DND-41 (cell line): ENCODE measurements around the gene PACSIN1.

Experiments
- CTCF ChIP-seq: IDR thresholded peaks from 2 replicates; pipeline ENCODE4 v1.5.1; 2012; ENCODE audit warnings: borderline replicate concordance, low read length, moderate library complexity, mild to moderate bottlenecking; ENCODE audit not compliant: poor library complexity, severe bottlenecking; ENCODE audit errors: extremely low read depth
- EZH2 ChIP-seq: IDR thresholded peaks from 3 replicates; pipeline ENCODE4 v1.6.1; 2012; ENCODE audit warnings: borderline replicate concordance, low read depth, mild to moderate bottlenecking, moderate library complexity, low read length, inconsistent platforms; ENCODE audit not compliant: severe bottlenecking

DNA sequence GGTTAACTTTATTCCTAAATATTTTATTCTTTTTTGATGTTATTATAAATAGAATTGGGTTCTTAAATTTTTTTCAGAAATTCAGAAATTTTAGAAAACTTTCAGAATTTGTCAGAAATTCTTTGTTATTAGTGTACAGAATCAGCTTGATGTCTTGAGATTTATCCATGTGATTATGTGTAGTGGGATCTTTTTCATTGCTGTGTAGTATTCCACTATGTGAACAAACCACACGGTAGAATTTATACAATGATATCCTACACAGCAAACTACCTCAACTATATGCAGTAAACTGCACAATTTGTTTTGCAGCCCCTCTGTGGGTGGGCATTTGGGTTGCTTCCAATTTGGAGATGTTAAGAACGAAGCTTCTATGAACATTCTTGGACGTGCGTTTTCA lies 43.9 kb downstream of the PACSIN1 start:
- TF ChIP-seq CTCF: no peak
- TF ChIP-seq EZH2: no peak
